ENCODE data around the gene NLGN3.

Gene NLGN3

DNA sequence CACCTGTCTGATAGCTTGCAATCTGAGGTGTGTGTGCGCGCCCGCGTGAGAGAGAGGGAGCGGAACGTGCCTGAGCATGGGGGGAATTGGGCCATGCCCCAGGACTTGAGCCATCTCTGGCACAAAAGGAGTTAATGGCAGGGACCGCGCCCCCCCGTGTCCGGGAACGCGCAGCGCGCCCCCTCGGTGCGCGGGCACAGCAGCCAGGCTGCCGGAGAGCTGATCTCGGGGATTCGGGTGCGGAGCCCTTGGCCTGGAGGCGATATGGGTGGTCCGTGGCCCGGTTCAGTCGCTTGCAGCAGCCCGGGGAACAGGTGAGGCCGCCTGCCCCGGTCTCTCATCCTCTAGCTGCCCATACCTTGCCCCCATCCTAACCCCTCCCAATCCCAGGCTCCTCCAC lies at the start of gene NLGN3:
Gene NLGN3, plus strand, starts transcription at position 191 of the 400 bp plus-strand sequence. CDS start 2,909 bp downstream, outside the sequence.
- DNase-seq (ENCODE audit: low read depth in 1 of 2, low spot score in 1 of 2) = no peak

DNA sequence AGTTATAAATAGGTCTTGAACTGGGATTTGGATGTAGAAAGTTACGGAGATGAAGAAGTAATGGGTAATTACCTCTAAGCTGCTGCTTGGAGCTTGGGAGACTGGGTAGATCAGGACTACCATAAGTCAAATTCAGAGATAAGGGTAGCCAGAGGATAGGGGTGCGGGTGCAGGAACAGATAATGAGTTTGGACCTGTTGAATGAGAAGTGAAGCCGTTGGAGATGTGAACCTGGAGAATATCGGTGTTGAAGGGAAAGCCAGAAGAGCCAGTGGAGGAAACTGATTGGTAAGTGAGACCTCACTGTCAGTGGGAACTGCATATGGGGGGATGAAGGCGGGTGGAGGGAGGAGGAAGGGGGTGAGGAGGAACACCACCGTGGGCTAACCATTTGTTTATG lies 49.6 kb upstream of the NLGN3 start:
- DNase-seq (ENCODE audit: low read depth in 1 of 2, low spot score in 1 of 2) = no peak

DNA sequence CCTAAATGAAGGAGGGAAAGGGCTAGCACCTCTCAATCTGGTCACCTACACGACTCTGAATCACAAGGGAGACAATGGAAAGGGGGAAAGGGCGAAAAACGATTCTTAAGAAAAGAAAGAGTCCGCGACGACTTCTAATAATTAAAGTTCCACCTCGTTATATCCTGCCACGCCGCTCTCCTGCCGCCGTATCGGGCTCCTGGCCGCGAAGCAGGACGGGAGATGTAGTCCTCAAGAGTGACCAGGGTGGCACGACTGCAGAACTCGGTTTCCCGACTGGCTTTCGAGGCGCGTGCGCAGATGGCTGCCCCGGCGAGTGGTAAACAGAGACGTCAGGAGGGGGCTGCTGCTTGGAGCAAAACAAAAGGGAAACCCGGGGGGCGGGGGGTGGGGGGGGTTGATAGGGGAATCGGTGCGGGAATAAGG lies 49.1 kb upstream of the NLGN3 start, which contains the start of gene FOXO4:
Gene FOXO4, plus strand, starts transcription at position 297 of the 426 bp plus-strand sequence. CDS start 678 bp downstream, outside the sequence.
- DNase-seq (ENCODE audit: low read depth in 1 of 2, low spot score in 1 of 2) = peak; percentile 64 to 78

DNA sequence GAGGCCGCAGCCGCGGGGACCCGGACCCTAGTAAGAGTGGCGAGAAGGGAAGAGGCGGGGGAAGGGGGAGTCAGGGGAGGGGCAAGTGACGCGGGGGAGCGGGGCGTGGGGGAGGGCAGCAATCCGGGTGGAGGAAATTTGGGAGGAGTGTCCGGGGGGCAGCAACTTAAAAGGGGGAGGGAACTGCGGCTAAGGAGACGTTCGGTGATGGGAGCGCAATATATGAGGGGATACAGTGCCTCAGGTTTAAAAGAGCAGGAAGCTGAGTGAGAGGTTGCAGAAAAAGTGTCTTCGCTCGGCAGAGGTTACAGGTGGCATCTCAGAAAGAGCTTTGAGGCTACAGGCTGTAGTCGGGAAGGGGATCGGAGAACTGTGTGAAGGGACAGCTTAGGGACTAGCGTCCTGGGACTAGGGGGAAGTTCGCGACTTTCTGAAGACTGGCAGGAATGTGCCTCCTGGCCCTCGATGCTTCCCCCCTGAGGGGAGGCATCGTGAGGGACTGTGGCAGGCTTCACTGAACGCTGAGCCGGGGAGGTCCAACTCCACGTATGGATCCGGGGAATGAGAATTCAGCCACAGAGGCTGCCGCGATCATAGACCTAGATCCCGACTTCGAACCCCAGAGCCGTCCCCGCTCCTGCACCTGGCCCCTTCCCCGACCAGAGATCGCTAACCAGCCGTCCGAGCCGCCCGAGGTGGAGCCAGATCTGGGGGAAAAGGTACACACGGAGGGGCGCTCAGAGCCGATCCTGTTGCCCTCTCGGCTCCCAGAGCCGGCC lies 48.5 kb upstream of the NLGN3 start:
- DNase-seq (ENCODE audit: low read depth in 1 of 2, low spot score in 1 of 2) = no peak

DNA sequence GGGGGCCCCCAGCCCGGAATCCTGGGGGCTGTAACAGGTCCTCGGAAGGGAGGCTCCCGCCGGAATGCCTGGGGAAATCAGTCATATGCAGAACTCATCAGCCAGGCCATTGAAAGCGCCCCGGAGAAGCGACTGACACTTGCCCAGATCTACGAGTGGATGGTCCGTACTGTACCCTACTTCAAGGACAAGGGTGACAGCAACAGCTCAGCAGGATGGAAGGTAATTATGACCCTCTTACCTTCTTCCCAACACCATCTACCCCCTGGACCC lies 47.9 kb upstream of the NLGN3 start:
- no peak for DNase-seq (ENCODE audit: low read depth in 1 of 2, low spot score in 1 of 2)

DNA sequence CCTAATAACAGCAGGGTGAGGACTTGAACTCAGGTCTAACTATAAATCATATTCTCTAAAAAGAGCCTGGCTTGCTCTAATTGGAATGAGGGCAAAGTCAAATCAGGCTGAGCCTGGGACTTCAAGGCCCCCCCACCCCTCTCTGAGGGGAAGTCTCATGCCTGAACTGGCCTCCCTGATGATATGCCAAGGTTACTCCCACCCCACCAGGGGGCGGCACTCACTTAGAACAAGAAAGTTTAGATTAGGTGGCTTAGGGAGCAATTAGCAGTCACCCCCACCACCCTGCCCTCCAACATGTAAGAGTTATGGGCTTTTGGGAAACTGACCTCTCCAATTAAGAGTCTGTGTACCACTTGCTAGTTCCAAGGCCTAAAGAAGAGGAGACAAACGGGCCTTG lies 46.3 kb upstream of the NLGN3 start:
- DNase-seq (ENCODE audit: low read depth in 1 of 2, low spot score in 1 of 2) = peak in 1 of 2 donors; percentile 55

DNA sequence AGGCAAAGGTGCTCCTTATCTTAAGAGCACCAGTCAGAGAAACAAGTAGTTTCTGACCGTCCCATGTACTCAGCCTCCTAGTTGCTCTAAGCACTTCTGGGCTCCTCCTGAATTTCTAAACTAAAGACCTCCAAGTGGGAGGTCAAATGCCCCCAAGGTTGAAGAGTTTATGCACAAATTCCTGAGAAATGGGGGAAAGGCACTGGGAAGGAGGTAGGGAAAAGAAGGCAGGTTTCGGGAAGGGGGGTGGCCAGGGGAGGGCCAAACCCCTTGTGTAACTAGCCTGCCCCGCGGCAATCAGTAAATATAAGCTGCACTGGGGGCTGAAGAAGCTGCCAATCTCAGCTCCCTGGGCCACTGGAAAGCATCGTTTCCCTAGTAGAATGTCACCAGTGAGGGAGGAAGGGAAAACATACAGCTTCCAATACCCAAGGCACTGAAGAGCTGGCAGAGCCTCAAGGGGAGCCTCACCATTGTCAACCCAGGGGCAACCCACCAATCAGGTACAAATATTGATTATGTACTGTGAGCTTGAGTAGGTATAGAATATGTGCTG lies 45.6 kb upstream of the NLGN3 start:
- no peak for DNase-seq (ENCODE audit: low read depth in 1 of 2, low spot score in 1 of 2)

DNA sequence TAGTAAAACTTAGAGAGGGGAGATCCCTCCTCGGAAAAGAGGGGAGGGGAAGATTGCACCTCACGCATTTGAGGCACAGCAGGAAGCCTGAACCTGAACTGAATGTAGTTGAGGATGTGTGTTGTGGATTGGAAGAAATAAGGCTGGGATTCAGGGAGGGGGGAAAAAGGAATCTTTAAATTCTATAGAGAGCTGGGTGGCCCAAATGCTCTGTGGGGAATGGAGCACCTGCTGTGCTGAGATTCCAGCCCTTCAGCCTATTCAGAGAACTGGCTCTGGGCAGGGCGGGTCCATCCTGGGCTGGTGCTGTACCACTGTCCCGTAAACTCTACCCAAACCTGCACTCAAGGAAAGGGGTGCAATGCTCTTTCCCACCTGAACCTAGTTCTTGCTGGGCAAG lies 44.9 kb upstream of the NLGN3 start:
- DNase-seq (ENCODE audit: low read depth in 1 of 2, low spot score in 1 of 2) = no peak

DNA sequence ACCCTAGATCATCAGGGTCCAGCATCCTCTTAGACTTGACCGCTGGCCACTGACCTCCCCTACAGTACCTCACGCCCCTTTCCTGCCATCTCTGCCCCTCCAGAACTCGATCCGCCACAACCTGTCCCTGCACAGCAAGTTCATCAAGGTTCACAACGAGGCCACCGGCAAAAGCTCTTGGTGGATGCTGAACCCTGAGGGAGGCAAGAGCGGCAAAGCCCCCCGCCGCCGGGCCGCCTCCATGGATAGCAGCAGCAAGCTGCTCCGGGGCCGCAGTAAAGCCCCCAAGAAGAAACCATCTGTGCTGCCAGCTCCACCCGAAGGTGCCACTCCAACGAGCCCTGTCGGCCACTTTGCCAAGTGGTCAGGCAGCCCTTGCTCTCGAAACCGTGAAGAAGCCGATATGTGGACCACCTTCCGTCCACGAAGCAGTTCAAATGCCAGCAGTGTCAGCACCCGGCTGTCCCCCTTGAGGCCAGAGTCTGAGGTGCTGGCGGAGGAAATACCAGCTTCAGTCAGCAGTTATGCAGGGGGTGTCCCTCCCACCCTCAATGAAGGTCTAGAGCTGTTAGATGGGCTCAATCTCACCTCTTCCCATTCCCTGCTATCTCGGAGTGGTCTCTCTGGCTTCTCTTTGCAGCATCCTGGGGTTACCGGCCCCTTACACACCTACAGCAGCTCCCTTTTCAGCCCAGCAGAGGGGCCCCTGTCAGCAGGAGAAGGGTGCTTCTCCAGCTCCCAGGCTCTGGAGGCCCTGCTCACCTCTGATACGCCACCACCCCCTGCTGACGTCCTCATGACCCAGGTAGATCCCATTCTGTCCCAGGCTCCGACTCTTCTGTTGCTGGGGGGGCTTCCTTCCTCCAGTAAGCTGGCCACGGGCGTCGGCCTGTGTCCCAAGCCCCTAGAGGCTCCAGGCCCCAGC lies 43.8 kb upstream of the NLGN3 start:
- DNase-seq (ENCODE audit: low read depth in 1 of 2, low spot score in 1 of 2) = no peak

DNA sequence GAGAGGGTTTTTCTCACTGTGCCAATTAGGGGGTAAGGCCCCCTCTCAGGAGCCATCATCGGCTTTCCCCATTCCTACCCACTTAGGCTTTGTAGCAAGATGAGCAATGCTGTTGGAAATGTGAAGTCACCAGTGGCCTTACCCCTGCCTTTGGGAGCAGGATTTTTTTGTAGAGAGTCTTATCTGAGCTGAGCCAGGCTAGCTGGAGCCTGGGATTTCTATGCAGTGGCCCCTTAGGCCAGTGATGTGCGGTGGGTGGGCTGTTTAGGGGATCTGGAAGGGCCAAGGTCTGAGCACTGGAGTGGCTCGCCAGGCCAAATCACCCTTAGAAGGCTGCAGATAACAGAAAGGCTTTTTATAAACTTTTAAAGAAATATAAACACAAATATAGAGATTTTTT lies 42.3 kb upstream of the NLGN3 start:
- DNase-seq (ENCODE audit: low read depth in 1 of 2, low spot score in 1 of 2) = no peak

DNA sequence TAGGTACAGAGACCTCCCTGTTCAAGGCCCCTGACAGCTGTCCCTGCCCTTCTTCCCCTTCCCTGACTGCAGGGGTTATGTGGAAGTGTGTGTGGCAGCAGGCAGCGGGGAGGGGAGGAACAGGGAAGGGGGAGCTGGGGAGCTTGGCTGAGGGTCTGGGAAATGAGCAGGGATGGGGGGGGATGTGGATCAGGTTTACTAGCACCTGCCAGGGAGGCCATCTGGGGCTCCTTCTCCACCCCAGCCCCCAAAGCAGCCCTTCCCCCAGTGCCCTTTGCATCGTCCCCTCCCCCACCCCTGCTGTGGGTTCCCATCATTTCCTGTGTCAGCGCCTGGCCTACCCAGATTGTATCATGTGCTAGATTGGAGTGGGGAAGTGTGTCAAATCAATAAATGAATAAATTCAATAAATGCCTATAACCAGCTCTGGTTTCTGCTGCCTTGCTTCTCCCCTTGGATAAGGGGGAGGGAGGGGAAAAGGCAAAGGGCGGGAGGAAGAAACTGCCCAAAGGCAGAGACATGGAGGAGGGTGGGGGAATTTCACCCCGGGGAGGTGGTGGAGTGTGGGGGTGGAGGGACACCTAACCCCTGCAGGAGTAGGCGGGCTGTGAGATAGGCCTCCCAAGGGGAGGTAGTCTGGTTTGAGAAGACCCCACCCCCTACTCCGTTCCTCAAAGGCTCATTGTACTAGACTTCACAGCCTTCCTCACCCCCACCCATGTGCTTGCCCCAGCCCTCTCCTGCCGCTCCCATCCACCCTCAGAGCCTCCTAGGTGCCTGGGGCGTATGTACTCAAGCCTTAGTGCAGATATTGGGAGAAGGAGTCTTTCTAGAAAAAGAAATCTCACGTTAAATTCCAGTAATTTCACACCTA lies 41.3 kb upstream of the NLGN3 start:
- no peak for DNase-seq (ENCODE audit: low read depth in 1 of 2, low spot score in 1 of 2)

DNA sequence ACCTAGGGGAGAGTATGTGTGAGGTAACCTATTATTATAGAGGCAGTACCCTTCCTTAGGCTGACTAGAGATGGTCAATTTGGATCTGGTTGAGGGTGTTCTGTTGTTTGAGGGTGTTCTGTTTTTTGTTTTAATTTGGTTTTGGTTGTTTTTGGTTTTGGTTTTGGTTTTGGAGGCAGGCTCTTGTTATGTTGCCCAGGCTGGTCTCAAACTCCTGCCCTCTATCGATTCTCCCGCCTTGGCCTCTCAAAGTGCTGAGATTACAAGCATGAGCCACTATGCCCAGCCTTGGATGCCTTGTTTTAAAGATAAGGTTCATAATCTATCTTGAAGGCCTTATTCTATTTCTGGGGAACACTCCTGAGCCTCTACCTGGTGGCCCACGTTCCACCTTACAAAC lies 39.0 kb upstream of the NLGN3 start:
- DNase-seq (ENCODE audit: low read depth in 1 of 2, low spot score in 1 of 2) = no peak

DNA sequence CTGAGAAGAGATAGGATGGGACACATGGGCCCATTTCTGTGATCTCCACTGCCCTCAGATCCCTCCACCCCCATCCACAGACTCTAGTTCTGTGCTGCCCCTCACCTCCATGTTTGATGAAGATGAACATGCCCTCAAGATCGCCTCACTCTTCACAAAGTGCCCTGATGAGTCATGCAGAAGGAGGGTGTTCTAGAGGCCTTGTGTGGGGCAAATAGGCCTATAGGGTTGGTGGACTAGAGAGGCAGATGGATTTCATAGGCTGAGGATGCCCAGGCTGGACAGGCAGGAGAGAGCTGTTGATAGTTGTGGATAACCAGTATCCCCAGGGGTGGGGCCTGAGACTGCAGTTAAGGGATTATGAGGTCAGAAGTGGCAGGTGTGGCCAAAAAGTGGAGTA lies 38.2 kb upstream of the NLGN3 start, which contains the start of gene CXorf65:
Gene CXorf65, minus strand, starts transcription at position 314 of the 400 bp plus-strand sequence. Its CDS starts 184 bp downstream, at position 130.
- DNase-seq (ENCODE audit: low read depth in 1 of 2, low spot score in 1 of 2) = no peak

DNA sequence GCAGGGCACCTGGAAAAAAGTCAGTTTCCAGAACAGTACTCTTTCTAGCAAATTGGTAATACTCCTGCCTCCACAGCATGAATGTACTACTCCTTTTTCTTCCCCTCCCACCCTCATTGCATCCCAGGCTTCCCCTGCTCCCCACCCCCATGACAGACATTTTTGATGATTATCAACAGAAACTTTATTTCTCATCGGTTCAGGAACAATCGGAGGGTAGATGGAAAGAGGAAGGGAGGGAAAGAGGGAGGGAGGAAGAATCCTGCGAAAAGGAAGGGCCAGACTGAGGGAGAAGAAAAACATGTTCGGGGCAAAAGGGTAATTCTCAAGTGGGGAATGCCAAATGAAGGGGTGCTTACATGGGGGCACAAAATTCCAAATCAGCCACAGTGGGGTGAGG lies 37.4 kb upstream of the NLGN3 start:
- no peak for DNase-seq (ENCODE audit: low read depth in 1 of 2, low spot score in 1 of 2)

DNA sequence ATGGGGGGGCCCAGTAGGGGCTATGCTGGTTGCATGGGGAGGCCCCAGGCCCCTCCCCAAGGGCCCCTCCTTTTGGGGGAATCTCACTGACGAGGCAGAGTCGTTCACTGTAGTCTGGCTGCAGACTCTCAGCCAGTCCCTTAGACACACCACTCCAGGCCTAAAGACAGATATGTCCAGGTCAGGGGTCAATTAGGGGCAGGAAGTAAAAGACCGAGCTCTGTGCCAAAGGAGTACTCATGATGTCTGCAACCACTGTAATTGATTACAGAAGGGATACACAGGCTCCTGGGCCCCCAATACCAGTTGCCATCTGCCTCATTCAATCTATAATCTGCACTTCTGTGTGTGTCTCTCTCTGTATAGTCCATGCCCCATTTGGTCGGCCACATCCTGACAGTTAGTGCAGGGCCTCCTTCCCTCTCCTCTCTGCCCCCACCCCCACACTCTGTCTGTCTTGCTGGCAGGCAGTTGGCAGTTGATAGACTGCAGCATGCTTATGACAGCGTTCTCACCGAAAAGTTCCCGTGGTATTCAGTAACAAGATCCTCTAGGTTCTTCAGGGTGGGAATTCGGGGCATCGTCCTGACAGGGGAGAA lies 36.8 kb upstream of the NLGN3 start:
- no peak for DNase-seq (ENCODE audit: low read depth in 1 of 2, low spot score in 1 of 2)

DNA sequence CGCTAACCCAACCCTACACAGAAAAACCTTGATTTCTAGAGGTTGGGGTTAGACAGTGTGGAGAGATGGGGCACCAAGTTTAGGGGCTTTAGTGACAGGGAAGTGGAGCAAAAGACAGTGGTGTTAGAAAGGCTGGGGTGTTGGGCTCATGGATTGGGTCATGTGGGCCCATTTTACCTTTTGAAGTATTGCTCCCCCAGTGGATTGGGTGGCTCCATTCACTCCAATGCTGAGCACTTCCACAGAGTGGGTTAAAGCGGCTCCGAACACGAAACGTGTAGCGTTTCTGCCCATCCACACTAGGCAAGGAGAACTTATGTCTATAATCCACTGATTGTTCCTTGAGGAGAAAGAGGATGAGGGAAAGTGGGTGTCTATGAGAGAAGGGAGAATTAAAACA lies 35.6 kb upstream of the NLGN3 start:
- no peak for DNase-seq (ENCODE audit: low read depth in 1 of 2, low spot score in 1 of 2)

DNA sequence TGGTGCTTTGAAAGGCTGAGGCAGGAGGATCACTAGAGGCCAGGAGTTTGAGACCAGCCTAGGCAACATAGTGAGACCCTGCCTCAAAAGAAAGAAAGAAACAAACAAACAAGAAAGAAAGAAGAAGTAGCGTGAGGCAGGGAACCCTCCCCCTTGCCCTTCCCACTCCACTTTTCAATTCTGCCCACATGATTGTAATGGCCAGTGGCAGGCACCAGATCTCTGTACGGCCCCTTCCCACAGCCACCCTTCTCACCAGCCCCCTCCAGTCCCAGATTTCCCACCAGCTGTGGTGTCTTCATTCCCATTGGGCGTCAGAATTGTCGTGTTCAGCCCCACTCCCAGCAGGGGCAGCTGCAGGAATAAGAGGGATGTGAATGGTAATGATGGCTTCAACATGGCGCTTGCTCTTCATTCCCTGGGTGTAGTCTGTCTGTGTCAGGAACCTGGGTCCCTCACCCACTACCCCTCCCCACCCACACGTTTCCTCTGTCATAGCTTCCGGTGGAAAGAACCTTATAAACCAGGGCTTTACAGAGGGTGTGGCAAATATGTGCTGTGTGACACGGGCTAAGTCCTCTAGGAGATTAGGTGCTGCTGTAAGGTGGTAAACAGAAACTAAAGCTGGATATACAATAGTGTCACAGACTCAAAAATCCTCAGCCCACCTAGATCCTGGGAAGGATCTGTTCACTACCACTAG lies 33.3 kb upstream of the NLGN3 start, which contains the start of gene IL2RG:
Gene IL2RG, minus strand, starts transcription at position 437 of the 703 bp plus-strand sequence. Its CDS starts 38 bp downstream, at position 399.
- peak in 1 of 2 donors; percentile 77 for DNase-seq (ENCODE audit: low read depth in 1 of 2, low spot score in 1 of 2)

DNA sequence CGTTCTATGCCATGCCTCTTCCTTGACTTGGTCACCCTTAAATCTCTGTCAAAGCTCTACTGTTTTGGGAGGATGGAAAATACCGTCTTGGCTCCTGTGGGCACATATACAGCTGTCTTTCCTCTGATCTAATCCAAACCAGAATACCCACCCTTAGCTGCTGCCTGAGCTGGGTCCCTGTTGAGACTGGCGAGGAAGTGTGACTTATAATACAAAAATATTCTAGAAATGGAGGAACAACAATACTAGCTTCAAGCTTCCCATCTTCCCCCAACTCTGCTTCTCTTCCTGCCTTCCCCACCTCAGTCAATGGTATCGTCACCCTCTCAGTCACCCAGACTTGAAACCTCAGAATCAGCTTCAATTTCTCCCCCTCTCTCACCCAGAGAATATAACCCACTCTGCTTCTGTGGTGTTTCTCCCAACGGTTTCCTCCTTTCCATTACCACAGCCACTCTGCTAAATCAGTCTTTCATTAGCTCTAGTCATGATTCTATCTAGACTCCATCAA lies 32.7 kb upstream of the NLGN3 start:
- no peak for DNase-seq (ENCODE audit: low read depth in 1 of 2, low spot score in 1 of 2)

DNA sequence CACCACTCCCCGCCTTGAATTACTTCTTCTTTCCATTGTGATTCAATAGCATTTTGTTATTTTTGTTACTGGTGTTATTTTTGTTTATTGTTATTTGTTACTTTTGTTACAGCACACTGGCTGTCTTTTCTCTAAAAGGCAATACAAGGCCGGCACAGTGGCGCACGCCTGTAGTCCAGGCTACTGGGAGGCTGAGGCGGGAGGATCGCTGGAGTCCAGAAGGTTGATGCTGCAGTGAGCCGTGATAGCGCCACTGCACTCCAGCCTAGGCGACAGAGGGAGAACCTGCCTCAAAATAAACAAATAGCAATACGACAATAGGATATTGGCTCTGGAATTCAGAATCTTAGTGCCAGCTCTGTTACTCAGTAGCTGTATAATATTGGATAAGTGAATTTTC lies 27.3 kb upstream of the NLGN3 start:
- no peak for DNase-seq (ENCODE audit: low read depth in 1 of 2, low spot score in 1 of 2)
